ENCODE measurements around the gene PATE1. TPM values are rescaled to one million over a fixed set of nuclear protein-coding genes. Genes with fewer than 3 reads are reported as not detected.
"Not testable (repeated sequence)": the region's sequence is repeated elsewhere in the genome, so short reads cannot be mapped to it uniquely, and the experiment has no call there.

PATE1 gene, protein sequence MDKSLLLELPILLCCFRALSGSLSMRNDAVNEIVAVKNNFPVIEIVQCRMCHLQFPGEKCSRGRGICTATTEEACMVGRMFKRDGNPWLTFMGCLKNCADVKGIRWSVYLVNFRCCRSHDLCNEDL
- total RNA-seq (2022), result not detected in 2 replicates
- Bru-seq, nascent RNA, result percentile 13 among the genes with signal in this experiment
- percentile 14 among the genes with signal in this experiment for BruChase-seq, experiment 1, labeled RNA remaining after a 2-hour chase
- not detected for BruChase-seq, experiment 2, labeled RNA remaining after a 6-hour chase
- long read RNA-seq, result 0 reads

DNA sequence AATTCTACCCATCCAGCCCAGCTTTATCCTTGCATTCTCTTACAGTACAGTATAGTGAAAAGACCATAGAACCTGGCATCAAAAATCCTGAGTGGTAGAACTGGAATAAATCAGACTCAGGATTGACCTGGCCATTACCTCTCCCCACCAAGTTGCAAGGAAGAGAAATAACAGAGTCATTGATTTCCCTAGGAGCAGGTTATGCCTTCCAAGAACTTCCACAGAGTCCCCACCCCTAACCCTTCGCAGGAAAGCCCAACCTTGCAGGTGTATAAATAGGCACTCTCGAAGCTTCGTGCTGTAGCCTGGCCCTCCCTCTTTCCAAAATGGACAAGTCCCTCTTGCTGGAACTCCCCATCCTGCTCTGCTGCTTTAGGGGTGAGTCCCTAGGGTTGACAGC is at the start of gene PATE1:
Gene PATE1 (plus strand): TSS at position 301 of the 400 bp plus-strand sequence. CDS start 26 bp downstream, at position 327.
- peaks cover 4% of the 10 kb centered on the region for H3K27me3 Mint-ChIP-seq (ENCODE audit: insufficient read depth, unreplicated experiment)
- no TSS peak for BruUV-seq (replicated peaks)
- no peaks in the 10 kb centered on the region for H3K4me1 ChIP-seq

DNA sequence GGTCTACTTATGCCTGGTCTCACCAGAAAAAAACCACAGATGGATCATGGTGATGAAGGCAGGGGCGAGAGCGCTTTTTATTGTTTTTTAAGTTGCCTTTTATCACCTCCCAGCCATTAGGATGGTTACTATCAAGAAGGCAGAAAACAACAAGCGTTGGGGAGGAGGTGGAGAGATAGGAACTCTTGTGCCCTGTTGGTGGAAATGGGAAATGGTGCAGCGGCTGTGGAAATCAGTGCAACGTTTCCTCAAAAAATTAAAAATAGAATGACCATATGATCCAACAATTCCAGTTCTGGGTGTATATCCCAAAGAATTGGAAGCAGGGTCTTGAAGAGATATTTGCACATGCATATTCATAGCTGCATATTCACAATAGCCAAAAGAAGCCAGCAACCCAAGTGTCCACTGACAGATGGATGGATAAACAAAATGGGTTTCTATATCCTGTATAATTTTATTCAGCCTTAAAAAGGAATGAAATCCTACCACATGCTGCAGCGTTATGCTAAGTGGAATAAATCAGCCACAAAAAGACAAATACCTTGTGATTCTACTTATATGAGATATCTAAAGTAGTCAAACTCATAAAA is 45.0 kb upstream of the PATE1 start:
- BruUV-seq (replicated peaks), result no TSS peak
- Mint-ChIP-seq H3K27ac (ENCODE audit: unreplicated experiment) (no peak overlapping the region), H3K9me3 (ENCODE audit: unreplicated experiment) (no peaks in the 10 kb centered on the region), H3K4me1 (ENCODE audit: low read depth, unreplicated experiment) (no peaks in the 10 kb centered on the region), H3K4me3 (ENCODE audit: unreplicated experiment) (no peak overlapping the region), H3K36me3 (ENCODE audit: insufficient read depth, unreplicated experiment) (no peaks in the 10 kb centered on the region), H3K27me3 (ENCODE audit: insufficient read depth, unreplicated experiment) (peaks cover 16% of the 10 kb centered on the region)
- no peaks in the 10 kb centered on the region for H3K9me3 ChIP-seq
- no peak for DNase-seq
- no peak overlapping the region for H3K4me3 ChIP-seq (ENCODE audit: low read depth, low read length)
- no peaks in the 10 kb centered on the region for H3K36me3 ChIP-seq (ENCODE audit: control insufficient read depth, insufficient read depth, low read length)
- intact Hi-C loops (cut with micrococcal nuclease; ENCODE audit: unreplicated experiment), result no loop called here
- no peaks in the 10 kb centered on the region for H3K4me1 ChIP-seq
- CTCF ChIA-PET, result no interaction called here
- no peaks in the 10 kb centered on the region for H3K27me3 ChIP-seq (replicated peaks; ENCODE audit: control insufficient read depth, insufficient read depth, low read length)
- POLR2A ChIA-PET, result no interaction called here
- TF ChIP-seq, protein P1, sequence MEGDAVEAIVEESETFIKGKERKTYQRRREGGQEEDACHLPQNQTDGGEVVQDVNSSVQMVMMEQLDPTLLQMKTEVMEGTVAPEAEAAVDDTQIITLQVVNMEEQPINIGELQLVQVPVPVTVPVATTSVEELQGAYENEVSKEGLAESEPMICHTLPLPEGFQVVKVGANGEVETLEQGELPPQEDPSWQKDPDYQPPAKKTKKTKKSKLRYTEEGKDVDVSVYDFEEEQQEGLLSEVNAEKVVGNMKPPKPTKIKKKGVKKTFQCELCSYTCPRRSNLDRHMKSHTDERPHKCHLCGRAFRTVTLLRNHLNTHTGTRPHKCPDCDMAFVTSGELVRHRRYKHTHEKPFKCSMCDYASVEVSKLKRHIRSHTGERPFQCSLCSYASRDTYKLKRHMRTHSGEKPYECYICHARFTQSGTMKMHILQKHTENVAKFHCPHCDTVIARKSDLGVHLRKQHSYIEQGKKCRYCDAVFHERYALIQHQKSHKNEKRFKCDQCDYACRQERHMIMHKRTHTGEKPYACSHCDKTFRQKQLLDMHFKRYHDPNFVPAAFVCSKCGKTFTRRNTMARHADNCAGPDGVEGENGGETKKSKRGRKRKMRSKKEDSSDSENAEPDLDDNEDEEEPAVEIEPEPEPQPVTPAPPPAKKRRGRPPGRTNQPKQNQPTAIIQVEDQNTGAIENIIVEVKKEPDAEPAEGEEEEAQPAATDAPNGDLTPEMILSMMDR (IDR thresholded peaks at IDR 0.05; ENCODE audit: insufficient read depth in 1 of 2, low read depth in 1 of 2, low read length in 1 of 2, severe bottlenecking in 1 of 2, unreplicated experiment in 1 of 2), result no peak

More for the DNA sequence above, at the start of gene PATE1:
- Mint-ChIP-seq H3K9me3 (ENCODE audit: unreplicated experiment) (no peaks in the 10 kb centered on the region), H3K27ac (ENCODE audit: unreplicated experiment) (no peak within 1 kb of the TSS), H3K4me3 (ENCODE audit: unreplicated experiment) (no peak within 1 kb of the TSS), H3K4me1 (ENCODE audit: low read depth, unreplicated experiment) (no peaks in the 10 kb centered on the region), H3K36me3 (ENCODE audit: insufficient read depth, unreplicated experiment) (no peaks in the 10 kb centered on the region)
- TF ChIP-seq, protein P1 (IDR thresholded peaks at IDR 0.05; ENCODE audit: insufficient read depth in 1 of 2, low read depth in 1 of 2, low read length in 1 of 2, severe bottlenecking in 1 of 2, unreplicated experiment in 1 of 2), result no peak
- POLR2A ChIA-PET, result interaction anchor here (0.5 kb wide), 1 partner anchor 186 kb away, joined by 3 read pairs; no protein-coding TSS in a partner anchor
- CTCF ChIA-PET, result no interaction called here
- no peak for DNase-seq
- H3K36me3 ChIP-seq (ENCODE audit: control insufficient read depth, insufficient read depth, low read length), result no peaks in the 10 kb centered on the region
- intact Hi-C loops (cut with micrococcal nuclease; ENCODE audit: unreplicated experiment), result no loop called here
- H3K4me3 ChIP-seq (ENCODE audit: low read depth, low read length), result no peak within 1 kb of the TSS
- H3K27me3 ChIP-seq (replicated peaks; ENCODE audit: control insufficient read depth, insufficient read depth, low read length), result peaks cover 2% of the 10 kb centered on the region; the same call in 1 of the 2 replicates
- no peaks in the 10 kb centered on the region for H3K9me3 ChIP-seq

DNA sequence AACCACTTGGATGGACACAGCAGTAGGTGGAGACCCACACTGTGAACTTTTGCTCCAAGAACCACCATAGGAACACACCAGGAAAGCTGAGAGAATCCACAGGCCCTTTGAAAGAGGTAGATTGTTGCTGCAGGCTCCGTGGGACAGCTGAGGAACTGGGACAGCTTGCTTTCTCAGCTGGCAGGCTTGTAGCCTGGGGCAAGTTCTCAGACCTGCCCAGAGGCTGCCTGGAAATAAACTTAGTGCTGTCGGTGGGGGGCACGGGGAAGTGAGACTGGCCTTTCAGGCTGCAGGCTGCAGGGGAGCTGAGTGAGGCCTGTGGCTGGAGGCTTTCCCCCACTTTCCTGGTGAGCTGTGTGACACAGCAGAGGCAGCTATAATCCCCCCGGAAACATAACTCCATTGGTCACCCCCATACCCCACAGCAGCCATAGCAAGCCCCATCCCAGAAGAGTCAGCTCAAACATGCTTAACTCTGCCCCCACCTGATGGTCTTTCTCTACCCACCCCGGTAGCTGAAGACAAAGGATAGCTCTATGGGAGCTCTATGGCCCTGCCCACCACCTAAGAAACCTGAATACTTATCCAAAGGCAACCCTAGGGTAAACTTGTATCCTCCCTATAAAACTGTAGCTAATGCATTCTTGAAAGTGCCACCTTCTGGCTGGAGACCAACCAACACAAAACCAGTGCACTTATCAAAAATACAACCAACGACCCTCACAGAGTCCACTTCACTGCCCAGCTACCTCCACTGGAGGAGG is 44.0 kb upstream of the PATE1 start:
- no peaks in the 10 kb centered on the region for H3K36me3 Mint-ChIP-seq (ENCODE audit: insufficient read depth, unreplicated experiment)
- ChIA-PET POLR2A (no interaction called here), CTCF (interaction anchor here (0.6 kb wide), 2 partner anchors 22 to 235 kb away, joined by 3 to 5 read pairs; no protein-coding TSS in a partner anchor)
- TF ChIP-seq, protein P1 (IDR thresholded peaks at IDR 0.05; ENCODE audit: insufficient read depth in 1 of 2, low read depth in 1 of 2, low read length in 1 of 2, severe bottlenecking in 1 of 2, unreplicated experiment in 1 of 2), result no peak
- BruUV-seq (replicated peaks), result no TSS peak
- H3K4me3 Mint-ChIP-seq (ENCODE audit: unreplicated experiment), result no peak overlapping the region
- H3K27ac Mint-ChIP-seq (ENCODE audit: unreplicated experiment), result no peak overlapping the region
- no peak overlapping the region for H3K4me3 ChIP-seq (ENCODE audit: low read depth, low read length)
- intact Hi-C loops (cut with micrococcal nuclease; ENCODE audit: unreplicated experiment), result no loop called here
- no peaks in the 10 kb centered on the region for H3K27me3 ChIP-seq (replicated peaks; ENCODE audit: control insufficient read depth, insufficient read depth, low read length)
- peaks cover 19% of the 10 kb centered on the region for H3K27me3 Mint-ChIP-seq (ENCODE audit: insufficient read depth, unreplicated experiment)
- H3K9me3 ChIP-seq, result no peaks in the 10 kb centered on the region
- no peaks in the 10 kb centered on the region for H3K4me1 ChIP-seq
- H3K4me1 Mint-ChIP-seq (ENCODE audit: low read depth, unreplicated experiment), result no peaks in the 10 kb centered on the region
- H3K9me3 Mint-ChIP-seq (ENCODE audit: unreplicated experiment), result no peaks in the 10 kb centered on the region
- DNase-seq, result no peak
- no peaks in the 10 kb centered on the region for H3K36me3 ChIP-seq (ENCODE audit: control insufficient read depth, insufficient read depth, low read length)

DNA sequence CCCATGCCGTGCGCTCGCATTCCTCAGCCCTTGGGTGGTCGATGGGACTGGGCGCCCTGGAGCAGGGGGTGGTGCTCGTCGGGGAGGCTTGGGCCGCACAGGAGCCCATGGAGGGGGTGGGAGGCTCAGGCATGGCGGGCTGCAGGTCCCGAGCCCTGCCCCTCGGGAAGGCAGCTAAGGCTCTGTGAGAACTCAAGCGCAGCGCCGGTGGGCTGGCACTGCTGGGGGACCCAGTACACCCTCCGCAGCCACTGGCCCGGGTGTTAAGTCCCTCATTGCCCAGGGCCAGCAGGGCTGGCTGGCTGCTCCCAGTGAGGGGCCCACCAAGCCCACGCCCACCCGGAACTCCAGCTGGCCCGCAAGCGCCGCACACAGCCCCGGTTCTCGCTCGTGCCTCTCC is 41.4 kb upstream of the PATE1 start:
- H3K27me3 ChIP-seq (replicated peaks; ENCODE audit: control insufficient read depth, insufficient read depth, low read length); H3K9me3 Mint-ChIP-seq (ENCODE audit: unreplicated experiment); DNase-seq; H3K36me3 Mint-ChIP-seq (ENCODE audit: insufficient read depth, unreplicated experiment); CTCF ChIA-PET; H3K4me1 ChIP-seq; POLR2A ChIA-PET; H3K27ac Mint-ChIP-seq (ENCODE audit: unreplicated experiment); H3K36me3 ChIP-seq (ENCODE audit: control insufficient read depth, insufficient read depth, low read length); H3K4me3 Mint-ChIP-seq (ENCODE audit: unreplicated experiment); H3K4me1 Mint-ChIP-seq (ENCODE audit: low read depth, unreplicated experiment); H3K4me3 ChIP-seq (ENCODE audit: low read depth, low read length); intact Hi-C loops (cut with micrococcal nuclease; ENCODE audit: unreplicated experiment); BruUV-seq (replicated peaks); H3K9me3 ChIP-seq: not testable (repeated sequence)
- peaks cover 19% of the 10 kb centered on the region for H3K27me3 Mint-ChIP-seq (ENCODE audit: insufficient read depth, unreplicated experiment)
